H1 (cell line): ENCODE measurements around the gene PNO1. TPM values are rescaled to one million over a fixed set of nuclear protein-coding genes. Genes with fewer than 3 reads are reported as not detected.

Source experiments
- CTCF ChIA-PET: fragments of 300-600 bp; sonication (Branson Sonifier 250); formaldehyde crosslinking; loops from one replicate; lab custom pipeline; 2021; ENCODE audit not compliant: partially characterized antibody; lab: Charles Lee
- POLR2A ChIA-PET: fragments of 300-600 bp; sonication (Branson Sonifier 250); formaldehyde crosslinking; loops from one replicate; lab custom pipeline; 2021; ENCODE audit warnings: inconsistent platforms; ENCODE audit not compliant: partially characterized antibody; lab: Charles Lee
- DNase-seq, 2 experiments: peaks; one replicate each; pipeline versions ENCODE4 v3.0.0 to v3.0.0-alpha.2; 2010 to 2022; ENCODE audit warnings: low spot score in 2 of 2, low read depth in 1 of 2, mixed read lengths in 1 of 2
- FAIRE-seq: peaks from 2 replicates; lab custom pipeline; 2011; peaks lifted over from hg19 to GRCh38; lab: Jason Lieb, UNC
- H2AFZ ChIP-seq: 2 replicates; pipeline ENCODE4 v1.8.1; 2012; ENCODE audit warnings: low read length, inconsistent platforms
- H2AK5ac ChIP-seq: 2 replicates; pipeline ENCODE4 v1.6.1; 2013; ENCODE audit warnings: low read depth, low read length
- H2BK120ac ChIP-seq: replicated peaks from 2 replicates; pipeline ENCODE3; 2013; ENCODE audit warnings: low read depth, low read length, inconsistent platforms
- H2BK12ac ChIP-seq: 2 replicates; pipeline ENCODE4 v1.6.1; 2013; ENCODE audit warnings: low read depth, low read length
- H2BK15ac ChIP-seq: 2 replicates; pipeline ENCODE4 v1.6.1; 2013; ENCODE audit warnings: low read length
- H2BK20ac ChIP-seq: 2 replicates; pipeline ENCODE4 v1.6.1; 2013; ENCODE audit warnings: low read length
- H2BK5ac ChIP-seq: 2 replicates; pipeline ENCODE4 v1.6.1; 2013; ENCODE audit warnings: low read depth, low read length
- H3K14ac ChIP-seq: 2 replicates; pipeline ENCODE4 v1.6.1; 2013; ENCODE audit warnings: inconsistent platforms; ENCODE audit not compliant: insufficient read length
- H3K18ac ChIP-seq: 2 replicates; pipeline ENCODE4 v1.6.1; 2013; ENCODE audit warnings: low read length; ENCODE audit errors: extremely low read depth
- H3K23ac ChIP-seq: 2 replicates; pipeline ENCODE4 v1.6.1; 2013; ENCODE audit warnings: inconsistent platforms; ENCODE audit not compliant: insufficient read length
- H3K23me2 ChIP-seq: 2 replicates; pipeline ENCODE4 v1.6.1; 2013; ENCODE audit warnings: low read depth, low read length
- H3K27ac ChIP-seq: 2 replicates; pipeline ENCODE4 v1.6.1; 2011; ENCODE audit warnings: low read depth, low read length, inconsistent platforms
- H3K27me3 ChIP-seq, 4 experiments: replicated peaks in 1 of 4; 1 replicate in 1 of 4; 2 replicates in 3 of 4; pipeline versions ENCODE4 v1.6.1 to v1.8.1; 2011 to 2013; ENCODE audit warnings: low read length in 3 of 4, mild to moderate bottlenecking in 3 of 4, inconsistent platforms in 2 of 4, mixed read lengths in 2 of 4, moderate library complexity in 1 of 4; ENCODE audit not compliant: control insufficient read depth in 3 of 4, insufficient read depth in 3 of 4; ENCODE audit errors: extremely low read depth in 1 of 4
- H3K36me3 ChIP-seq, 4 experiments: 2 replicates each; pipeline versions ENCODE4 v1.6.1 to v1.8.1; 2011 to 2013; ENCODE audit warnings: mild to moderate bottlenecking in 4 of 4, low read length in 3 of 4, moderate library complexity in 2 of 4, control low read depth in 1 of 4, inconsistent platforms in 1 of 4; ENCODE audit not compliant: insufficient read depth in 4 of 4, control insufficient read depth in 2 of 4
- H3K4ac ChIP-seq: replicated peaks from 2 replicates; pipeline ENCODE3; 2013; ENCODE audit warnings: low read length, low read depth, mixed read lengths, inconsistent platforms; ENCODE audit not compliant: insufficient read length
- H3K4me1 ChIP-seq, 4 experiments: replicated peaks in 1 of 4; 1 replicate in 1 of 4; 2 replicates in 3 of 4; pipeline versions ENCODE4 v1.6.1 to v1.8.1; 2011 to 2013; ENCODE audit warnings: low read length in 3 of 4, inconsistent platforms in 2 of 4, mixed read lengths in 1 of 4; ENCODE audit not compliant: insufficient read depth in 4 of 4, control insufficient read depth in 3 of 4
- H3K4me2 ChIP-seq, 2 experiments: 2 replicates each; pipeline versions ENCODE4 v1.6.1 to v1.8.1; 2011 to 2013; ENCODE audit warnings: low read depth in 2 of 2, low read length in 2 of 2, control low read depth in 1 of 2, inconsistent platforms in 1 of 2, mild to moderate bottlenecking in 1 of 2; ENCODE audit not compliant: insufficient read depth in 1 of 2
- H3K4me3 ChIP-seq, 4 experiments: fragments of 200-600, 300-600 bp in 1 of 4; sonication (generic), shearing (Covaris generic), sonication (Bioruptor Twin) in 1 of 4; 2 replicates each; pipeline versions ENCODE4 v1.5.1 to v1.8.1; 2011 to 2016; ENCODE audit warnings: low read length in 4 of 4, low read depth in 3 of 4, control low read depth in 2 of 4, inconsistent platforms in 2 of 4, mild to moderate bottlenecking in 2 of 4, mixed read lengths in 1 of 4, moderate library complexity in 1 of 4; ENCODE audit not compliant: insufficient read depth in 2 of 4; ENCODE audit errors: extremely low read depth in 1 of 4
- H3K56ac ChIP-seq: replicated peaks from 2 replicates; pipeline ENCODE3; 2013; ENCODE audit warnings: low read depth, mild to moderate bottlenecking, mixed read lengths, low read length, inconsistent platforms; ENCODE audit not compliant: insufficient read length
- H3K79me1 ChIP-seq: 2 replicates; pipeline ENCODE4 v1.6.1; 2013; ENCODE audit warnings: low read depth, low read length, control low read depth
- H3K79me2 ChIP-seq, 2 experiments: 2 replicates each; pipeline versions ENCODE4 v1.6.1 to v1.8.1; 2012 to 2013; ENCODE audit warnings: low read length in 2 of 2, mild to moderate bottlenecking in 2 of 2, inconsistent platforms in 1 of 2; ENCODE audit not compliant: insufficient read depth in 2 of 2, control insufficient read depth in 1 of 2
- H3K9ac ChIP-seq, 4 experiments: replicated peaks in 1 of 4; 1 replicate in 1 of 4; 2 replicates in 3 of 4; pipeline versions ENCODE4 v1.6.1 to v1.8.1; 2011 to 2013; ENCODE audit warnings: low read depth in 3 of 4, low read length in 3 of 4, control low read depth in 2 of 4, mild to moderate bottlenecking in 2 of 4, moderate library complexity in 2 of 4, inconsistent platforms in 1 of 4; ENCODE audit errors: extremely low read depth in 1 of 4
- H3K9me3 ChIP-seq, 2 experiments: 2 replicates each; pipeline versions ENCODE4 v1.6.1 to v1.8.1; 2012 to 2013; ENCODE audit warnings: mild to moderate bottlenecking in 2 of 2, moderate library complexity in 2 of 2, control low read depth in 1 of 2, inconsistent platforms in 1 of 2, low read depth in 1 of 2, low read length in 1 of 2, mixed read lengths in 1 of 2; ENCODE audit not compliant: insufficient read depth in 2 of 2
- H4K20me1 ChIP-seq, 2 experiments: replicated peaks in 1 of 2; 2 replicates each; pipeline versions ENCODE3 to v1.8.1; 2011 to 2013; ENCODE audit warnings: inconsistent platforms in 2 of 2, low read length in 2 of 2, mild to moderate bottlenecking in 1 of 2; ENCODE audit not compliant: insufficient read depth in 2 of 2, control insufficient read depth in 1 of 2
- H4K5ac ChIP-seq: 2 replicates; pipeline ENCODE4 v1.6.1; 2013; ENCODE audit warnings: low read length, low read depth, mixed read lengths, inconsistent platforms; ENCODE audit not compliant: insufficient read length
- H4K8ac ChIP-seq: 2 replicates; pipeline ENCODE4 v1.8.0; 2013; ENCODE audit warnings: mild to moderate bottlenecking, moderate library complexity, low read length, inconsistent platforms; ENCODE audit not compliant: insufficient read depth; ENCODE audit errors: extremely low read depth
- H4K91ac ChIP-seq: replicated peaks from 2 replicates; pipeline ENCODE3; 2013; ENCODE audit warnings: low read length, mixed read lengths, inconsistent platforms; ENCODE audit not compliant: insufficient read length
- BRCA1 ChIP-seq: IDR thresholded peaks from 2 replicates; pipeline ENCODE4 v1.6.1; 2012; ENCODE audit warnings: low read depth, low read length, improper control_type of control experiment
- CTBP2 ChIP-seq: IDR thresholded peaks from 2 replicates; pipeline ENCODE4 v1.7.0; 2011; ENCODE audit warnings: borderline replicate concordance, mild to moderate bottlenecking, moderate library complexity, mixed read lengths, low read length; ENCODE audit not compliant: insufficient read depth, insufficient read length
- HDAC6 ChIP-seq: IDR thresholded peaks from one replicate; pipeline ENCODE4 v1.7.1; 2012; ENCODE audit warnings: low read depth, mild to moderate bottlenecking, inconsistent platforms, low read length, moderate library complexity
- POLR2AphosphoS5 ChIP-seq: IDR thresholded peaks from 2 replicates; pipeline ENCODE4 v1.6.1; 2011; ENCODE audit warnings: low read depth, low read length
- SIRT6 ChIP-seq: IDR thresholded peaks from one replicate; pipeline ENCODE4 v1.7.1; 2012; ENCODE audit warnings: low read length, inconsistent platforms
- SP2 ChIP-seq: IDR thresholded peaks from 2 replicates; pipeline ENCODE4 v1.6.1; 2012; ENCODE audit warnings: mild to moderate bottlenecking, low read length, inconsistent platforms
- TAF7 ChIP-seq: optimal IDR thresholded peaks from 2 replicates; pipeline ENCODE3; 2011; ENCODE audit warnings: low read depth, mild to moderate bottlenecking, inconsistent platforms, low read length, moderate library complexity, borderline replicate concordance
- TEAD4 ChIP-seq: IDR thresholded peaks from 2 replicates; pipeline ENCODE4 v1.6.1; 2012; ENCODE audit warnings: low read depth, low read length, inconsistent platforms, mixed read lengths
- WGBS, 2 experiments: shearing (Covaris generic) in 1 of 2; methylation state at CpG; one replicate each; pipeline versions ENCODE4 v1.1.6 to v1.1.7; 2013 to 2015; ENCODE audit warnings: low lambda C conversion rate in 2 of 2, mixed read lengths in 2 of 2, inconsistent platforms in 1 of 2, low coverage in 1 of 2, missing lambda C conversion rate in 1 of 2; ENCODE audit not compliant: insufficient replicate concordance in 2 of 2, insufficient coverage in 1 of 2, insufficient read length in 1 of 2; ENCODE audit errors: extremely low coverage in 1 of 2, missing lambda C conversion rate in 1 of 2; 5-methylcytosine and 5-hydroxymethylcytosine counted together
- polyA plus RNA-seq, 7 experiments: library from polyadenylated mRNA; depleted of rRNA in 3 of 7; stranded (reverse) in 5 of 7; unstranded in 2 of 7; fragments of >200 nt in 5 of 7; fragments of 200-250 nt in 2 of 7; gene quantifications; 1 replicate in 5 of 7; 2 replicates in 1 of 7; 4 replicates in 1 of 7; pipeline versions ENCODE4 v1.2.1 to v1.2.3, GENCODE V29; 2011 to 2013; ENCODE audit warnings: missing spikeins in 2 of 7, mixed read lengths in 2 of 7
- total RNA-seq: library from RNA; stranded (reverse); fragmentation: NEBNext Ultra II Directional; extraction: Animal tissue kit (Norgen Biotek cat#: 25700); gene quantifications from 2 replicates; pipeline ENCODE4 v1.2.1, GENCODE V29; 2021

Gene PNO1
- total and polyA plus RNA-seq, 2 of the 8 experiments (the other 6 are each of a cell fraction or from before 2014, with no cell fraction given) = 18.6 to 33.2 TPM

DNA sequence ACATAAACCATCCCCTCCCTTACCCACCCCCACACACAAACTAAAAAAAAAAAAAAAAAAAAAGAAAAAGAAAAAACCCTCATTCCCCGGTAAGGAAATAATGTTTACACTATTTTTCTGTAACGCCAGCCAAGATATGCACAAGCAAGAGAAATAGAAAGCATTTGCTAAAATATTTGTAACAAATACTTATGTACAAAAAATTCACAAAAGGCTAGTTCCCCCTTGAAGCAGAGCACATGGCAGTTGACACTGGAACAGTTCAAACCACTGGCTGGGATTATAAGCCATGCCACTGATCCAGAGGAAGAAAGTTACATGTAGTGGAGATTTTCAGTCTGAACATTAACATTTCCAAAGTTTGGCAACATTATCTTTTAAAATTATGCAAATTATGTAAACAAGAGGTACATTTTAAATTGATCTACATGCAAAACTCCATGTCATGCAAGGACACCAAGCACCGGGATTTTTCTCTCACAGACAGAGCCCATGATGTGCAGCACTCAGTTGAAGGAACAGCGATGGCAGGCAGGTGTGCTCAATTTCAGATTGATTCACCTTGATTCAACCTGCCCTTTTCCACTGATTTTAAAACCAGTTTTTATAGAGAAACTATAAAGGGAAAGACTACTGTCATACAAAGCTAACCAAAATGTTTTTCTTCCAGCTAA, 21.4 kb downstream of the PNO1 start:
- Histone ChIP-seq H3K23ac (no peak overlapping the region), H4K91ac (no peak overlapping the region), H2BK20ac (no peak overlapping the region), H3K36me3 (peaks cover 4 to 46% (median 11%) of the 10 kb centered on the region in 4 experiments; a peak in 5 of 8 replicates), H2BK15ac (no peak overlapping the region), H4K5ac (no peak overlapping the region), H3K23me2 (no peaks in the 10 kb centered on the region), H2BK120ac (no peak overlapping the region), H3K4ac (no peak overlapping the region), H2BK12ac (no peak overlapping the region), H3K14ac (no peak overlapping the region), H3K79me2 (no peaks in the 10 kb centered on the region; a peak in 1 of 4 replicates), H3K4me3 (no peak overlapping the region), H3K4me1 (no peaks in the 10 kb centered on the region; a peak in 1 of 7 replicates), H3K56ac (no peak overlapping the region), H3K4me2 (no peak overlapping the region), H3K27me3 (no peaks in the 10 kb centered on the region), H3K79me1 (no peaks in the 10 kb centered on the region), H2BK5ac (no peak overlapping the region), H2AFZ (no peak overlapping the region), H3K9ac (no peak overlapping the region), H3K18ac (no peak overlapping the region), H4K20me1 (peaks cover 2% of the 10 kb centered on the region in 2 experiments), H4K8ac (no peak overlapping the region), H3K27ac (no peak overlapping the region), H2AK5ac (no peak overlapping the region), H3K9me3 (no peaks in the 10 kb centered on the region)
- CTCF ChIA-PET = interaction anchor here (1.1 to 3.0 kb wide), 5 partner anchors 9 to 65 kb away, joined by 3 to 9 read pairs (median 6); no protein-coding TSS in a partner anchor
- DNase-seq (no peak), FAIRE-seq (no peak)
- WGBS, 2 experiments = 92% methylated on average over 4 of the region's 4 CpGs; no CpG with 5 or more reads in 1 of the 2 experiments
- TF ChIP-seq SP2 (no peak), SIRT6 (no peak), HDAC6 (no peak), TEAD4 (no peak), BRCA1 (no peak), CTBP2 (no peak), TAF7 (no peak), POLR2AphosphoS5 (no peak)
- POLR2A ChIA-PET = interaction anchor here (1.7 to 2.9 kb wide), 3 partner anchors 11 to 21 kb away, joined by 8 to 11 read pairs (median 11); partner anchors contain the start of gene PNO1
